Spleen (tissue), 7 donors: Measurements from ENCODE around the gene C8A.

Source experiments
- POLR2A ChIP-seq, 3 donors: fragments of 450-650 bp; IDR thresholded peaks; one replicate each; pipeline ENCODE4 v1.5.1; 2017; ENCODE audit warnings: antibody characterized with exemption in 3 of 3, mild to moderate bottlenecking in 1 of 3
- TF ChIP-seq, protein P1 (sequence below), 11 experiments: fragments of 200-600 bp in 7 of 11; fragments of 450-650 bp in 4 of 11; sonication (generic) in 4 of 11; IDR thresholded peaks in 8 of 11; conservative IDR thresholded peaks in 3 of 11; 1 replicate in 7 of 11; 2 replicates in 4 of 11; pipeline versions ENCODE4 v1.4.0 to v1.8.0; 2016 to 2021; ENCODE audit warnings: antibody characterized with exemption in 11 of 11, inconsistent platforms in 4 of 11, mild to moderate bottlenecking in 1 of 11
- donor health status: DM: no; HTN: no; CAD: no; lungs with moderate emphysema.
- donor health status: DM: no; HTN: no; CAD: no.
- donor health status: DM: no; HTN: no; CAD: no.

GRCh38 chr1:56859287-56859686 is 4.7 kb downstream of the C8A start:
- no peak for TF ChIP-seq POLR2A (IDR thresholded peaks at IDR 0.05)
- TF ChIP-seq, protein P1, sequence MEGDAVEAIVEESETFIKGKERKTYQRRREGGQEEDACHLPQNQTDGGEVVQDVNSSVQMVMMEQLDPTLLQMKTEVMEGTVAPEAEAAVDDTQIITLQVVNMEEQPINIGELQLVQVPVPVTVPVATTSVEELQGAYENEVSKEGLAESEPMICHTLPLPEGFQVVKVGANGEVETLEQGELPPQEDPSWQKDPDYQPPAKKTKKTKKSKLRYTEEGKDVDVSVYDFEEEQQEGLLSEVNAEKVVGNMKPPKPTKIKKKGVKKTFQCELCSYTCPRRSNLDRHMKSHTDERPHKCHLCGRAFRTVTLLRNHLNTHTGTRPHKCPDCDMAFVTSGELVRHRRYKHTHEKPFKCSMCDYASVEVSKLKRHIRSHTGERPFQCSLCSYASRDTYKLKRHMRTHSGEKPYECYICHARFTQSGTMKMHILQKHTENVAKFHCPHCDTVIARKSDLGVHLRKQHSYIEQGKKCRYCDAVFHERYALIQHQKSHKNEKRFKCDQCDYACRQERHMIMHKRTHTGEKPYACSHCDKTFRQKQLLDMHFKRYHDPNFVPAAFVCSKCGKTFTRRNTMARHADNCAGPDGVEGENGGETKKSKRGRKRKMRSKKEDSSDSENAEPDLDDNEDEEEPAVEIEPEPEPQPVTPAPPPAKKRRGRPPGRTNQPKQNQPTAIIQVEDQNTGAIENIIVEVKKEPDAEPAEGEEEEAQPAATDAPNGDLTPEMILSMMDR (IDR thresholded peaks at IDR 0.05 in 8 of 11, conservative IDR thresholded peaks at IDR 0.05 in 3 of 11), result no peak
